Fibroblast of the aortic adventitia (primary cell): ENCODE data around the gene ALOX5AP. TPM values are rescaled to one million over a fixed set of nuclear protein-coding genes. Genes with fewer than 3 reads are reported as not detected.

Source experiments
- DNase-seq: peaks from one replicate; pipeline ENCODE4 v3.0.0-alpha.2; 2010; ENCODE audit warnings: low read depth
- H3K4me3 ChIP-seq: 2 replicates; pipeline ENCODE4 v1.5.1; 2011; ENCODE audit warnings: low read depth, mild to moderate bottlenecking, control low read depth, low read length, moderate library complexity
- total RNA-seq: library from RNA; depleted of rRNA; stranded (reverse); fragments of >200 nt; gene quantifications from 2 replicates; pipeline ENCODE4 v1.2.3, GENCODE V29; 2012; ENCODE audit warnings: low replicate concordance
- TF ChIP-seq, protein P1 (sequence below): IDR thresholded peaks from 2 replicates; pipeline ENCODE4 v1.5.1; 2011; ENCODE audit warnings: mild to moderate bottlenecking, low read length, control low read depth, inconsistent platforms; ENCODE audit not compliant: insufficient read depth

ALOX5AP gene
- total RNA-seq, result not detected in 2 replicates

DNA sequence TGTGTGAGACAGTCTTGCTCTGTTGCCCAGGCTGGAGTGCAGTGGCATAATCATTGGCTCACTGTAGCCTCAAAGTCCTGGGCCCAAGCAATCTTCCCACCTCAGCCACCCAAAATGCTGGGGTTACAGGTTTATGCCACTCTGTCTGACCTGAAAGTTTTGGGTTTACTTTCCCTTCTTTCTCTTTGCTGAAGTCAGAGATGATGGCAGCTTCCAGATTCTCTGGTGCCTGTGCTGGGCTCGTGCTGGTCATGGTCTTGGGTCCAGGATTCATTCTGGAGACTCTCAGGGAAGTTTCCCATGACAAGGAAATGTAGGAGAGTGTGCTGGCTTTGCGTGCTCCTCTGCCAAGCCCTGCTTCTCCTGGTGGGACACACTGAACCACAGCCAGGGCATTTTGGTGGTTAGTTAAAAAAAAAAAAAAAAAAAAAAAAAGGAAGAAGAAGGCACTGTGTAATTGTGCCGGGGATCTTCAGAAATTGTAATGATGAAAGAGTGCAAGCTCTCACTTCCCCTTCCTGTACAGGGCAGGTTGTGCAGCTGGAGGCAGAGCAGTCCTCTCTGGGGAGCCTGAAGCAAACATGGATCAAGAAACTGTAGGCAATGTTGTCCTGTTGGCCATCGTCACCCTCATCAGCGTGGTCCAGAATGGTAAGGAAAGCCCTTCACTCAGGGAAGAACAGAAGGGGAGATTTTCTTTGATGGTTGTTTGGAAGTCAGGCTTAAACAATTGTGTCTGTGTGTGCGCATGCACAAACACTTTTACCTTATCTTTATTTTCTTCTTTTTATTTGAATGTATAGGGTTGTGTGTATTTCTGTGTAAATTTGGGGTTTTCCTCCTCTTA, at the start of gene ALOX5AP:
Gene ALOX5AP (plus strand): TSS at position 519 of the 847 bp plus-strand sequence. CDS start 63 bp downstream, at position 582.
- TF ChIP-seq, protein P1, sequence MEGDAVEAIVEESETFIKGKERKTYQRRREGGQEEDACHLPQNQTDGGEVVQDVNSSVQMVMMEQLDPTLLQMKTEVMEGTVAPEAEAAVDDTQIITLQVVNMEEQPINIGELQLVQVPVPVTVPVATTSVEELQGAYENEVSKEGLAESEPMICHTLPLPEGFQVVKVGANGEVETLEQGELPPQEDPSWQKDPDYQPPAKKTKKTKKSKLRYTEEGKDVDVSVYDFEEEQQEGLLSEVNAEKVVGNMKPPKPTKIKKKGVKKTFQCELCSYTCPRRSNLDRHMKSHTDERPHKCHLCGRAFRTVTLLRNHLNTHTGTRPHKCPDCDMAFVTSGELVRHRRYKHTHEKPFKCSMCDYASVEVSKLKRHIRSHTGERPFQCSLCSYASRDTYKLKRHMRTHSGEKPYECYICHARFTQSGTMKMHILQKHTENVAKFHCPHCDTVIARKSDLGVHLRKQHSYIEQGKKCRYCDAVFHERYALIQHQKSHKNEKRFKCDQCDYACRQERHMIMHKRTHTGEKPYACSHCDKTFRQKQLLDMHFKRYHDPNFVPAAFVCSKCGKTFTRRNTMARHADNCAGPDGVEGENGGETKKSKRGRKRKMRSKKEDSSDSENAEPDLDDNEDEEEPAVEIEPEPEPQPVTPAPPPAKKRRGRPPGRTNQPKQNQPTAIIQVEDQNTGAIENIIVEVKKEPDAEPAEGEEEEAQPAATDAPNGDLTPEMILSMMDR, result no peak
- no peak for DNase-seq

DNA sequence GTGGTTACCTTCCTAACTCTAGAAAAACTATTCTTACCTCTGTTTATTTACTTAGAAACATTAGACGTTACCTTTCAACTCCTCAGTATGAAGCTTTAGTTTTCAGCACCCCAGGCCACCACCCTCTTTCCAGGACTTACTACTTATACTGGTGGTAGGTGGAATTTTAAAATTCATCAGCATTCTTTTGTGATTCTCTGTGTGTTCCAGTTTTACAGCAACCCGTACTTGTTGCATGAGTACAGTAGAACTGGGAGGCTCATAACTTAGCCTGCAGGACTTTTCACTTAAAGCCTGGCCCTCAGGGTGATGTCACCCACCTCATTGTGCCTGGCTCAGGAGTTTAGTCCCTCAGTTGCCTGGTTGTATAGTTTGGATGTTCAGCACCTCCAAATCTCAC, 49.4 kb upstream of the ALOX5AP start:
- no peak for DNase-seq
- TF ChIP-seq, protein P1, result no peak

More for the DNA sequence above, at the start of gene ALOX5AP:
- H3K4me3 ChIP-seq, result no peak within 1 kb of the TSS

DNA sequence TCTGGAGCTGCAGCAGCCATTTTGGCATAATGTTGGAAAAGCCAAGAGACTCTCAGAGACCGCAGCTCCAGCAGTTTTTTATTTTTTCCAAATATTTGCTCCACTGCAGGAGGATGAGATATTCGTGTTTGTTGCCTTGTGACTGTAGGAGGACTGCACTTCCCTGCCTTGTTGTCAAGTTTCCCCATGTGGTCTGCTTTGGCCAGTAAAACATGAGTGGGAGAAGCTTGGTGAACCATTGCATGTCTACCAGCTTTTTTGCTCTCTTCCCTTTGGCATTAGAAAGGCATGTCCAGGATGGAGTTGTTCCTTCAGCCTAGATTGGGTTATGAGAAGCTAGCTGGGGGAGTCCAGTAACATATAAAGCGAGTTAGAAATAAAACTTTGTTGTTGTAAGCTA, 47.7 kb upstream of the ALOX5AP start:
- H3K4me3 ChIP-seq, result no peak overlapping the region
- no peak for DNase-seq
- TF ChIP-seq, protein P1, result no peak

More for the DNA sequence above, 49.4 kb upstream of the ALOX5AP start:
- H3K4me3 ChIP-seq, result no peak overlapping the region

DNA sequence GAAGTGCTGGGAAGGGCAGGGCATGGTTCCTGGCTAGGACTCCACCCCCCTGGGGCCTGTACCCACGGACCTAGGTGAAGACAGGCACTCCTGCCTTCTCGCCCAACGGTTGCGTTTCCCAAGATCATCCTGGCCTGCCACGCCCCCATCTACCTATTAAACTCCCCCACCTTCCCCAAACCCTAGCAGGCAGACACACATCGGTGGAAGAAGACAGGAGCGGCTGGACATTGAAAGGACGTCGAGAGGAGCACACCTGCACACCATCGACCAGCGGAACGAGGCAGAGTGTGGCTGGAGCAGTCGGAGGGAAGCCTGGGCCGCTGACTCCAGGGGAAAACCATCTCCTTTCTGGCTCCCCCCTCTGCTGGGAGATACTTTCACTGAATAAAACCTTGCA, 45.6 kb upstream of the ALOX5AP start:
- DNase-seq, result no peak
- TF ChIP-seq, protein P1, result no peak
- peak overlapping the region; percentile 68 for H3K4me3 ChIP-seq

DNA sequence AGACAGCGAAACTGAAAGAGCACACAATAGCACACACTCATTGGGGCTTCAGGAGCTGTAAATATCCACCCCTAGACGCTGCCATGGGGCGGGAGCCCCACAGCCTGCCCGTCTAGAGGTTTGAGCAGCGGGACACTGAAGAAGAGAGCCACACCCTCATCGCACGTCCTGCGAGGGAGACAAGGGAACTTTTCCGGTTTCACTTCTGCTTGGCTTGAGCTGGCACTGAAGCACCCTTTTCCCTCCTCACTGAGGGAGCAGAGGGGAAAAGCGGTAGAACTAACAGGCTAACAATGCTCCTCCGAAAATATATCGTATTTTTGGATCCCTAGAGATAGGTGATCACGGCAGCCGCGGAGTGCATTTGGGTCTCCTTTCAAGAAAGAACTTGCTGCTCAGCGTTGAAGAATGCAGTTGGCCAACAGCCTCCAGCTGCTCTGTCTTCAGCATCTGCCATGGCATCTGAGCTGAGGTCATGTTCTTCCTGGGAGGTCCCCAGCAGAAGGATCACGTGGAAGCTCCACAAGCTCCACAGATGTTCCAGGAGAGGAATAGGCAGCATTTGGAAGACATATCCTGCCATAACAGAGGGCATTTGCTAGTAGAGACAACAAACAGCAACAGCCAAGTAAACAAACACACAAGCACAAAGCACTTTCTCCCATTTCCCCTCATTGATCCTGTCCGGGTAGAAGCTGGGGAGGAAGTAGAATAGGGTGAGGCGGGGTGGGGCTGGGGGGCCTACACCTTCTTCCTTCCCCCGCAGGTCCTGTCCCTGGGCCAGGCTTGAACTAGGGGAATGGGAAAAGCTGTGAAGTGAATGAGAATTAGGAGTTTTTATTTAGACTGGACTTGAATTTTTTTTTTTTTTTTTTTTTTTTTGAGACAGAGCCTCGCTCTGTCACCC, 44.8 kb upstream of the ALOX5AP start:
- peak overlapping the region; percentile 68 for H3K4me3 ChIP-seq
- TF ChIP-seq, protein P1, result no peak
- DNase-seq, result peak; percentile 98

DNA sequence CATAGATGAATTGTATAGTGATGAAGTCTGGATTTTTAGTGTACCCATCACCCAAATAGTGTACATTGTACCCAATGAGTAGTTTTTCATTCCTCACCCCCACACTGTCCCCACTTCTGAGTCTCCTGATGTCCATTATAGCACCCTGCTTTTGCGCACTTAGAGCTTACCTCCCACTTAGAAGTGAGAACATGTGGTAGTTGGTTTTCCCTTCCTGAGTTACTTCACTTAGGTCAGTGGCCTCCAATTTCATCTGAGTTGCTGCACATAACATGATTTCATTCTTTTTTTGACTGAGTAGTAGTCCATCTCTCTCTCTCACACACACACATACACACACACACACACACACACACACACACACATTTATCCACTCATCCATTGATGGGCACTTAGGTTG, 43.2 kb upstream of the ALOX5AP start:
- TF ChIP-seq, protein P1, result no peak
- DNase-seq, result no peak
- no peak overlapping the region for H3K4me3 ChIP-seq
